ENCODE measurements around the gene DOCK7. TPM values are rescaled to one million over a fixed set of nuclear protein-coding genes. Genes with fewer than 3 reads are reported as not detected.

DOCK7 gene
- total and polyA plus RNA-seq, 2 of the 13 experiments (the other 11 are each of a cell fraction or from before 2014, with no cell fraction given) = 45.7 to 67.2 TPM

DNA sequence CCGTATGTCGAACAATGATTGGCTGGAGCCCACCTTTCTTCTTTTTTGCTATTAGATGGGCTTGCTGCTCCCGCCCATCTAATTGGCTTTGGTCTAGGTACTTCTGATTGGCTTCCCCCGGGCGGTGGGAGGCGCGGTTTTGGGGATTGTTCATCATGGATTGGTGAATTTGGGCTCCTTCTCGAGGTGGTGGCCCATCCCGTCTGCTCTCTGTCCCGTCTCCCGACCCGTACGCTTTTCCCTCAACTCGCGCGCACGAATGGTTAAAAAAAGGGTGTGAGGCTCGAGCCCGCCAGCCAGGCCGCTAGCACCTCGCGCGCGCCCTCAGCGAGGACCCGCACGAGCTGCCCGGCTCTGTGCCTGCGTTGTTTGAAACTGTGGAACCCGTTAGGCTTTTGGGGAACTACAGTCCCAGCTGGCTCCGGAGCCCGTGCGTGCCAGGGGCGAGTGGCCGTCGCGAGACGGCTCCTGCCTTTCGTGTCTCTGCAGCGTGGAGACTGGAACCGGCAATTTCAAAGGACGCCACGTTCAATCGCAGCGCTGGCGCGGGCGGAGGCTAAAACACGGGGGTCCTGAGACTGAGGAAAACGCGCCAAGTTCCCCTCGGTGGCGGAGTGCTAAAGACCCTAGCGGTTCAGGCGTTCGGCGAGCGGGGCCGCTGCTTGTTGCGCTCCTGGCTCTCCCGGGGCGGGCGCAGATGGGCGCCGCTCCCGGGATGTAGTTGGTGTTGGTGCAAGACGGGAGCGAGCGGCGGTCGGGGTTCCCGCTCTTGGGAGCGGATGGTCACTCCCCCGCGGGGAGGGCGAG, 251.5 kb downstream of the DOCK7 start, which contains the start of gene USP1 (continued):
- peak; percentile 93 for TF ChIP-seq ZNF652 (CRISPR knock-in tag; IDR thresholded peaks at IDR 0.05; ENCODE audit: borderline replicate concordance, low read depth)
- peak; percentile 47; the same call in 1 of the 2 replicates for TF ChIP-seq ARNTL (CRISPR knock-in tag; IDR thresholded peaks at IDR 0.05)
- peak; percentile 88 for TF ChIP-seq KDM5A (IDR thresholded peaks at IDR 0.05; ENCODE audit: borderline replicate concordance, low read length)
- TF ChIP-seq ZNF850 (CRISPR knock-in tag; conservative IDR thresholded peaks at IDR 0.05) = peak; percentile 81; the same call in 1 of the 2 replicates
- TF ChIP-seq ZNF563 (CRISPR knock-in tag; IDR thresholded peaks at IDR 0.05) = no peak; the same call in 1 of the 2 replicates
- TF ChIP-seq SSRP1 (CRISPR knock-in tag; IDR thresholded peaks at IDR 0.05) = no peak; the same call in 1 of the 2 replicates
- peak; percentile 58; the same call in 1 of the 2 replicates for TF ChIP-seq ZNF546 (CRISPR knock-in tag; conservative IDR thresholded peaks at IDR 0.05)
- TF ChIP-seq SIX4 (CRISPR knock-in tag; IDR thresholded peaks at IDR 0.05) = peak; percentile 62
- peak; percentile 47; the same call in 1 of the 2 replicates for TF ChIP-seq TSC22D2 (CRISPR knock-in tag; IDR thresholded peaks at IDR 0.05; ENCODE audit: borderline replicate concordance)
- peak; percentile 75; the same call in 1 of the 2 replicates for TF ChIP-seq PCBP1 (IDR thresholded peaks at IDR 0.05; ENCODE audit: borderline replicate concordance, low read depth, low read length)
- peak; percentile 90 for TF ChIP-seq RBFOX2 (IDR thresholded peaks at IDR 0.05; ENCODE audit: low read depth, low read length)
- TF ChIP-seq NR2F2 (IDR thresholded peaks at IDR 0.05; ENCODE audit: borderline replicate concordance, low read depth) = 0 out of 2 replicates have a peak, but pooled peaks have one; percentile 55
- 0 out of 2 replicates have a peak, but pooled peaks have one; percentile 30 for TF ChIP-seq ZNF747 (CRISPR knock-in tag; IDR thresholded peaks at IDR 0.05; ENCODE audit: borderline replicate concordance)
- TF ChIP-seq XRCC5 (optimal IDR thresholded peaks at IDR 0.05; ENCODE audit: low read length) = peak; percentile 17
- TF ChIP-seq ZFY (CRISPR knock-in tag; IDR thresholded peaks at IDR 0.05) = peak; percentile 55
- TF ChIP-seq, protein P1, sequence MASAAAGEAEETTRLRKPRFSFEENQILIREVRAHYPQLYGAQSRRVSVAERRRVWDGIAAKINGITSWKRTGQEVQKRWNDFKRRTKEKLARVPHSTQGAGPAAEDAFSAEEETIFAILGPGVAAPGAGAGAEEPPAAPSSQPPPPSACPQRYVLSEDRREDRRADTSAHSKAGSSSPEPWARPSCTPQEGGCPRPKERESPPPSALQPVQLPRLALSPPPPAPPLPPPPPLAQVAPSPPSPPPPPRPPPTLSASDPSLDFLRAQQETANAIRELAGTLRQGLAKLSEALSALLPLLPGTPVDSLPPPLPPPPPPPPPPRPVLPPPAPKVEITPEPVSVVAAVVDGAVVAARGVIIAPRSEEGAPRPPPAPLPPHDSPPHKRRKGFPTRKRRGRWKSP (CRISPR knock-in tag; IDR thresholded peaks at IDR 0.05) = peak; percentile 87; the same call in 1 of the 2 replicates
- TF ChIP-seq ZNF572 (CRISPR knock-in tag; IDR thresholded peaks at IDR 0.05) = peak; percentile 95; the same call in 1 of the 2 replicates
- TF ChIP-seq KLF12 (CRISPR knock-in tag; IDR thresholded peaks at IDR 0.05; ENCODE audit: borderline replicate concordance) = peak; percentile 14; the same call in 1 of the 2 replicates
- peak; percentile 82 for TF ChIP-seq SAP130 (CRISPR knock-in tag; IDR thresholded peaks at IDR 0.05; ENCODE audit: low read depth)
- 0 out of 2 replicates have a peak, but pooled peaks have one; percentile 33 for TF ChIP-seq ZNF670 (CRISPR knock-in tag; IDR thresholded peaks at IDR 0.05; ENCODE audit: borderline replicate concordance)
- peak; percentile 59; the same call in 1 of the 2 replicates for TF ChIP-seq NFE2L1 (CRISPR knock-in tag; IDR thresholded peaks at IDR 0.05; ENCODE audit: borderline replicate concordance)
- TF ChIP-seq, protein P2, sequence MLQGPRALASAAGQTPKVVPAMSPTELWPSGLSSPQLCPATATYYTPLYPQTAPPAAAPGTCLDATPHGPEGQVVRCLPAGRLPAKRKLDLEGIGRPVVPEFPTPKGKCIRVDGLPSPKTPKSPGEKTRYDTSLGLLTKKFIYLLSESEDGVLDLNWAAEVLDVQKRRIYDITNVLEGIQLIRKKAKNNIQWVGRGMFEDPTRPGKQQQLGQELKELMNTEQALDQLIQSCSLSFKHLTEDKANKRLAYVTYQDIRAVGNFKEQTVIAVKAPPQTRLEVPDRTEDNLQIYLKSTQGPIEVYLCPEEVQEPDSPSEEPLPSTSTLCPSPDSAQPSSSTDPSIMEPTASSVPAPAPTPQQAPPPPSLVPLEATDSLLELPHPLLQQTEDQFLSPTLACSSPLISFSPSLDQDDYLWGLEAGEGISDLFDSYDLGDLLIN (CRISPR knock-in tag; IDR thresholded peaks at IDR 0.05; ENCODE audit: borderline replicate concordance) = peak; percentile 65; the same call in 1 of the 2 replicates
- TF ChIP-seq, protein P3, sequence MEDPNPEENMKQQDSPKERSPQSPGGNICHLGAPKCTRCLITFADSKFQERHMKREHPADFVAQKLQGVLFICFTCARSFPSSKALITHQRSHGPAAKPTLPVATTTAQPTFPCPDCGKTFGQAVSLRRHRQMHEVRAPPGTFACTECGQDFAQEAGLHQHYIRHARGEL (CRISPR knock-in tag; IDR thresholded peaks at IDR 0.05) = 0 out of 2 replicates have a peak, but pooled peaks have one; percentile 56
- TF ChIP-seq ZNF224 (CRISPR knock-in tag; IDR thresholded peaks at IDR 0.05) = 0 out of 2 replicates have a peak, but pooled peaks have one; percentile 62
- 0 out of 2 replicates have a peak, but pooled peaks have one; percentile 22 for TF ChIP-seq SAFB2 (CRISPR knock-in tag; IDR thresholded peaks at IDR 0.05; ENCODE audit: borderline replicate concordance, low read depth)
- no peak for TF ChIP-seq EZH2 (conservative IDR thresholded peaks at IDR 0.05; ENCODE audit: low read depth, low read length)

Data from HepG2 (cell line).